HG03108 (cell line): ENCODE measurements around the gene MRPS5.
"Not testable (repeated sequence)": the region's sequence is repeated elsewhere in the genome, so short reads cannot be mapped to it uniquely, and the experiment has no call there.

Experiments used
- ATAC-seq: cut with Tn5 transposase; IDR thresholded peaks from one replicate; pipeline ENCODE4 v1.9.1; 2021; ENCODE audit warnings: moderate library complexity; ENCODE audit not compliant: unreplicated experiment

The MRPS5 gene

DNA sequence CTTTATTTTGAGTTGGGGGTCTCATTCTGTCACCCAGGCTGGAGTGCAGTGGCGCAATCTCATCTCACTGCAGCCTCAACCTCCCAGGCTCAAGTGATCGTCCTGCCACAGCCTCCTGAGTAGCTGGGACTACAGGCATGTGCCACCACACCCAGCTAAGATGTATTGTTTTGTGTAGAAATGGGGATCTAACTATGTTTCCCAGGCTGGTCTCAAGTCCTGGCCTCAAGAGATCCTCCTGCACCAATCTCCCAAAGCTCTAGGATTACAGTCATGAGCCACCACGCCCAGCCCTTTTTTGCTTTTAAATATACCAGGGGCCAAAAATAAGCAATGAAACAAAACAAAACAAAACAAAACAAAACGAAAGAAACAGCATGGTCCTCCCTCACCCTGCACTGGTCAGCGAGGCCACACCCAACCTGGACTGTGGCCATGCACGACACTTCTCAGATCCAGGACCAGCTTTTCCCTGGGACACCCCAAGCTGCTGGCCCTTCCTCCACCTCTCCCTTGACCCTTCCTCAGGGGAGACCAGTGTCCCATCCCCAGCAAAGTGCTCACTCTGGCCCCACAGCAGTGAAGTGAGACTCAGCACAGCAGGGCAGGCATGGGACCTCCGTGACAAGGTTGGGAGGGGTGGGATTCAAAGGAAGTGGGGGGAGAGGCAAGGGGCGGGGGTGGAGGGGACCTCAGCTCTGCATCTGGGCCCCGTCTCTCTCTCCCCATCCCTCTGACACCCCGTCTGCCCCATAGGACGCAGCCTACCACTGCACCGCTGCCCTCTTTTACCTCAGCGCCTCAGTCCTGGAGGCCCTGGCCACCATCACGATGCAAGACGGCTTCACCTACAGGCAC is 72.6 kb downstream of the MRPS5 start:
- no peak for ATAC-seq

DNA sequence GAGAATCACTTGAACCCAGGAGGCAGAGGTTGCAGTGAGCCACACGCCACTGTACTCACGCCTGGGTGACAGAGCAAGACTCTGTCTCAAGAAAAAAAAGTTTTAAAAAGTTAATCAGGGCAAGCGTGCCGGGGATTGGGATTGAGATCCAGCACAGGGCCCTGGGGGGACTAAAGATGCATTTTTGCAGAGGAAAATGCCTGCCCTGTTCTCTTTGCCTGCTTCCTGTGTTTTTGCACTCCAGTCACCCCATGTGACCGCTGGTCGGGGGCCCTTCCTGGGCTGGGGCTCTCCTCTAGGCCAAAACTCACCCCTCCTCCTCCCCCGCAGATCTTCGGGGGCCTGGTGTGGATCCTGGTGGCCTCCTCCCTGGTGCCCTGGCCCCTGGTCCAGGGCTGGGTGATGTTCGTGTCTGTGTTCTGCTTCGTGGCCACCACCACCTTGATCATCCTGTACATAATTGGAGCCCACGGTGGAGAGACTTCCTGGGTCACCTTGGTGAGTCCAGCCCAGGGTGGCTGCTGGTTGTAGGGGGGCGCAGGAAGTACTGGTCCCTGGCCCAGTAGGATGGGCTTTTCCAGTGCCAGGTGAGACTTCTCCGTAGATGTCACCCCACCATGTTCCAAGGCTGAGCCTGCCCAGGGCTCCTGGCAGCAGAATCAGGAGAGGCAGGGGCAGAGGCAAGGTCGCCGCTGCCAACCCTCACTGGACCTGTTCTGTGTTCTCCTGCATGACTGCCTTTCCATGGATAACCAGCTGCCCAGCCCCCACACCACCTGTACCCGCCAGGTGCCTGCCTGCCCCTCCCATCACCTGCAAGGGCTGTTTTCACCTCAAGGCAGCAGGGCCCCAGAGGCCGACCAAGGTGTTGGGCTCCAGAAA is 73.7 kb downstream of the MRPS5 start:
- no peak for ATAC-seq

DNA sequence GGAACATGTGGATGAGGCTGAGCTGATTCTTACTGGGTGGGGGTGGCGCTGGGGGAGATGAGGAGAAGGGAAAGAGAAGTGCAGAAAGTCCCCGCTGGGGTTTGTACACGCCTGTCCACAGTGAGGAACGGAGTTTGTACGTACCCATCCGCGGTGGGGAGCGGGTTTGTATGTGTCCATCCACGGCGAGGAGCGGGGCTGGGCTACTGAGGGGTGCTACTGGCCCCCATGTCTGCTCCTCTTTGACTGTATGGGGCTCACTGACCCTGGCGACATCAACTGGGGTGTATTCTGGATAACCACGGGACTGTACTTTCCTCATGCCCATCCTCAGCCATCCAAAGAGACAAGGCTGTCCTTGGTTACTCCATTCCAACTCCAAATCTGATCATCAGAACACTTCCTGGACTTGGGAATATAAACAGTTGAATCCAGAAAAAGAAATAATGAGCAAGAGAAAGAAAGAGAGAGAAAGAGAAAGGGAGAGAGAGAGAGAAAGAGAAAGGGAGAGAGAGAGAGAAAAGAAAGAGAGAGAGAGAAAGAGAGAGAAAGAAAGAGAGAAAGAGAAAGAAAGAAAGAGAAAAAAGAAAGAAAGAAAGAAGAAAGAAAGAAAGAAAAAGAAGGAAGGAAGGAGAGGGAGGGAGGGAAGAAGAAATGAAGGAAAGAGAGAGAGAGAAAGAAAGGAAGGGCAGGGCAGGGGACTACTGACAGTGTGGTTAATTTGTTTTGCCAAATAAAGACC is 75.1 kb downstream of the MRPS5 start:
- no peak for ATAC-seq

DNA sequence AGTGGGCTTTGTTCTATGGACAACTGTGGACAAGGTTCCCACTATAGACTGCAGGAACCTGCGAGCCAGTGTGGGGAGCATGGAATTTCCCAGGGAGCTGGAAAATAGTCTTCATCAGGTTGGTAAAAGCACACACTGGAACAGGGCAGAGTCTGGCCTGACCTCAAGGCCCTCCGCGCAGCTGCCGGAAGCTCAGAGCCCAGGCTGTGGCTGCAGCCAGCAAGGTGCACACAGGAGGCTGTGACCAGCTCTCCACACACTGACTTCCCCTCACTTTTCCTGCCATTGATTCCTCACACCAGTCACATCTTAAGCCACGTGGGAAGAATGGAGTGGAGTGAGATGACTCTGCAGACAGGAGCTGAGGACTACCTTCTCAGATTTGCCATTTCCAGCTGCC is 77.0 kb downstream of the MRPS5 start:
- ATAC-seq: no peak

DNA sequence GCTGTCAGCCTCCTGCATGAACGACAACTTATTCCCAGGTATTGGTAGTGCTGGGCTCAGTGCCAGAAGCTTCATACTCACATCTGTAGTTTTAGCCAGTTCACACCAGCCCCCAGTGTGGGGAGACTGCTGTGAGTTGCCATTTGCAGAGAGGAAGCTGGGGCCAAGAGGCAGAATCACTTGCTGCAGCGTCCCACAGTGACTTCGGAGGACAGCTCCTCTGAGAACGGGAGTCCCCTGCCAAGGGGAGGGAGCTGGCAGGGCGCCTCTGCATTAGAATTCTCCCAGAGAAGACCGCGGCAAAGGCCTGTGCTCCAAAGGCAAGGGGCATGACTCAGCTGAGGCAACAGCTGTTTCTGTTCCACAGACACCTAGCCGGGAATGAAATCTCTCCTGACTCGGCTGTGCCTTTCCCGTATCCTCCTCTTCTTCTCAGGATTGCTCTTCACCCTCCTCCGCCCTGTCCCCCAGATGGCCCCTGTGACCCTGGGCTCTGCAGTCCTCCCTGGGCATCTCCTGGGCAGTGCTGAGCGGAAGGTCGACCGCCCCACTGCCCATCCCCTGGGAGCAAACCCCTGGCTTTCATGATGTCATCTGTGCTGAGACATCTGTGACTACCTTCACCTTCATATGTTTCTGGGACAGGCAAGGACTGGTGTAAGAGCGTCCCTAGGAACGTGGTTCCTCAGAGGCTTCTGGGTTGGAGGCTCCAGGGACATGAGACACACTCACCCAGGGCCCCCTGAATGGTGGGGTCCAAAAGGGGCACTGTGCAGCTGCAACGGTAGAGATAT is 78.1 kb downstream of the MRPS5 start:
- no peak for ATAC-seq

DNA sequence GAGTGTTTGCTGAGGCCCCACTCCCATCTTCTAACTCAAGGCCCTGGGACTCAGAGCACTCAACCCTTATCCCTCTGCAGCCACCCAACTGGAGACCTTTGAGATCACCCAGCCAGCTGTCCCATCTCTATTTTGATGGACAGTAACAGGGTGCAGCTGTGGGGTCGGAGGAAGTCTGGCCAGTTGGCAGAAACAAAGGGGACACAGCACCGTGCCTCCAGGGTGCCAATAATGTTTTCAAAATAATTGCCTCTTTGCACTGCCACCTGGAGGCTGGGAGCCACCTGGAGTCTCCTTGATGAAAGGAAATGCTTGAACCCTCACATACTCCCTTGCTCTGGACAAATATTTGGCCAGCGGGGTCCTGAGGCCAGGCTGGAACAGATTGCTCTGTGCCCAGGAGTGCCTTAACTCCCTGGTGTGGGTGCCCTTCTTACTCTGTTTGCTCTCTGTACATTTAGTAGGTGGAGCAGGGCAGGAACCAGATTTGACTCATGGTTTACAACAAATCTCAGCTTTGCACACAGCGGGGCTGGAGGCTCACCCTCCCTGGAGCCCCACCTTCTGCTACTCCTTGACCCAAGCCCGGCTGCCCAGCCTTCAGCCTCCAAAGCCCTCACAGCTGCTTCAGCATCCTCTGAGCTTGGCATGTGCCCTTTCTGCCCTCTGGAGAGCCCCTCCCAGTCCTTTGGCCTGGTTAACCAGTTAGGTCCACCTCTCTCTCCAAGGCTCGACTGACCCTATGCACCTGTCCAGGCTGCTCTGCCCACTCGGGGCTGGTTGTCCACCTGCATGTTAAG is 78.9 kb downstream of the MRPS5 start:
- no peak for ATAC-seq

DNA sequence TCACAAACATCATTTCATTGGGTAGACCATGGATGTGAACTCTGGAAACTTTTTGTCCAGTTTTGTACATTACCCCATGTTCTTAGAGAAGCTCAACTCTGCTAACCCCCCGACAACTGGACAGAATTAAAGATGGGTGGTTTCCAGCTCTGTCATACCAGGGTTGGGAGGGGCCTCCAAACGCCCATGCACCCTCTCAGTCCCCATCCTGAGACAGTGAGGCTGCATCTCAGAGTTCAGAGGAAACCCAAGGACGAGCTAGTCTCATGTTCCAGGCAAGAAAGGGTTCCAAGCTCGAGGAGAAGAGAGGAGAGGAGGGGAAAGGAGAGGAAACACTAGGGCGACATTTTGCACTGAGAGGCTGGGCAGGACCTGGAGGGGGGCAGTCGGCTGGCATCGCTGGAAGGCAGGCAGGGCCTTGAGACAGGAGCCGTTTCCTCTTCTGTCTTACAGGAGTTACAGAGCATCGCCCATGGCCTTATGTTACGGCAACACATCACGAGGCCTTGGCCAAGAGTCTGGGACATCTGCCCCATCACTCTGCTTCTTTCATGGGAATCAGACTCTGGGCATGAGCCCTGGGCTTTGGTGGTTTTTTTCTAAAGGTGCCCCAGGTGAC is 79.7 kb downstream of the MRPS5 start:
- ATAC-seq: no peak

DNA sequence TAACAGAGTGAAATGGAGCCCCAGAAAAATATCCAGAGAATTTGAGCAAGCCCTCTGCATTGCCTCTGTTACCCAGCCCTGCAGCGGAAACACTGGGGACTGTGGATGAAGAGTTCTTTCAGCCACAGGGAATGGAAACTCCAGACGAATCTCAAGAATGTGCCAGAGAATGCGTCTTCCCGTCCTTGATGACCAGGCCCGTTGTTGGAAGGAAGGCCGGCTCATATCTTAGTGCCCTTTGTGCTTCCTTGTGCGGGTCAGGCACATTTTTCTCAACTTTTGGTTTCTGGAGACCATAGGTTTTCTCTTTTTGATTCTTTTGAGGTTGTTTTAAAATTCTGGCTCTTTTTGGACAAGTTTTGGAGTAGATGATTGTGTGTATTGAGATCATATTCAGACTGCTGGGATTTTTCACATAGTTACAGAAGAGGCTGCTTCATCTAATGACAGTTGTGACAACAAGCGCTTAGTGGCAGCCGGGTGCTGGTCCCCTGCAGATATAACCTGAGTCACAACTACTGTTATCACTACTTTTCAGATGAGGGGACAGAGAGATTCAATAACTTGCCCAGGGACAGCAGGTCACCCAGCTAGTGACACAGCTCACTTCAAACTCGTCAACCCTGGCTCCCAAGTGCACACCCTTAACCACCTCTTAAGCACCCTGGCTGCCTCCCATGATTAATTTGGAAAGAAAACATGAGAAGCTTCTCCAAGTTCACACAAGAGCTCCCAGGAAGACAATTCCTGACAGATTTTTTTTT is 80.4 kb downstream of the MRPS5 start:
- no peak for ATAC-seq

DNA sequence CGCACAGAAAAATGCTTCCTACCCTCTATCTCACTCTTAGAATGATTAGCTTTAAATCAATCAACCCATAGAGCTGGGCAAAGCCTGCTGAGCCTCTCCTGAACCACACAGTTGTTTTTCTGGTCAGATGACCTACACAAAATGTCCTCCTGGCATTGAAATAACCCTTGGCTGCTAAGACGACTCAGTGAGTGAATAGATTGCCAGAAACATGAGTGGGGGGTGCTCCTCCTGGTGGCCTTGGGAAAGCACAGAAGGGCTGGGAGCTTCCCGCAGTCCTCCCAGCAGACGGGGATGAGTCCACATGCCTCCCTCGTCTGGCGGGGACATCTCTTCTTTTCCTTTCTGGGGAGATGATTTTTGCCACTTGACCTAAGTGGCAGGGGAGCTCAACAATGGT is 81.2 kb downstream of the MRPS5 start:
- no peak for ATAC-seq

DNA sequence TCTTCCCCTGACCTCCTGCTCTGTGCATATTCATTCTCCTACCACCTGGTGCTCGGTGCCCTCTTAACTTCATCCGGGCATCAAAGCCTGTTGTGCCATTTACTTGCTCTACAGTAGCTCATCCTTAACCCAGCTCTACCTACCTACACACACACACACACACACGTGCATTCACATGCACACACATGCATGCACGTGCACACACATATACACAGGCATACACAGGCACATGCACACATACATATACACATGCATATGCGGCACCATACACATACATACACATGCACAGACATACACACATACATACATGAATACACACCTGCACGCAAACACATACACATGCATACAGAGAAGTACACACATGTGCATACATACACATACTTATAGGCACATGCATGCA is 81.6 kb downstream of the MRPS5 start:
- no peak for ATAC-seq

DNA sequence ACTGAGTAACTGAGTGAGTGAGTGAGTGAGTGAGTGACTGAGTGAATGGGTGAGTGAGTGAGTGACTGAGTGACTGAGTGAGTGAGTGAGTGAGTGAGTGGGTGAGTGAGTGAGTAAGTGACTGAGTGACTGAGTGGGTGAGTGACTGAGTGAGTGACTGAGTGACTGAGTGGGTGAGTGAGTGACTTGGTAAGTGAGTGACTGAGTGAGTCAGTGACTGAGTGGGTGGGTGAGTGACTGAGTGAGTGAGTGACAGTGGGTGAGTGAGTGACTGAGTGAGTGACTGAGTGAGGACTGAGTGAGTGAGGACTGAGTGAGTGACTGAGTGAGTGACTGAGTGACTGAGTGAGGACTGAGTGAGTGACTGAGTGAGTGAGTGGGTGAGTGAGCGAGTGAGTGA is 82.2 kb downstream of the MRPS5 start:
- no peak for ATAC-seq

DNA sequence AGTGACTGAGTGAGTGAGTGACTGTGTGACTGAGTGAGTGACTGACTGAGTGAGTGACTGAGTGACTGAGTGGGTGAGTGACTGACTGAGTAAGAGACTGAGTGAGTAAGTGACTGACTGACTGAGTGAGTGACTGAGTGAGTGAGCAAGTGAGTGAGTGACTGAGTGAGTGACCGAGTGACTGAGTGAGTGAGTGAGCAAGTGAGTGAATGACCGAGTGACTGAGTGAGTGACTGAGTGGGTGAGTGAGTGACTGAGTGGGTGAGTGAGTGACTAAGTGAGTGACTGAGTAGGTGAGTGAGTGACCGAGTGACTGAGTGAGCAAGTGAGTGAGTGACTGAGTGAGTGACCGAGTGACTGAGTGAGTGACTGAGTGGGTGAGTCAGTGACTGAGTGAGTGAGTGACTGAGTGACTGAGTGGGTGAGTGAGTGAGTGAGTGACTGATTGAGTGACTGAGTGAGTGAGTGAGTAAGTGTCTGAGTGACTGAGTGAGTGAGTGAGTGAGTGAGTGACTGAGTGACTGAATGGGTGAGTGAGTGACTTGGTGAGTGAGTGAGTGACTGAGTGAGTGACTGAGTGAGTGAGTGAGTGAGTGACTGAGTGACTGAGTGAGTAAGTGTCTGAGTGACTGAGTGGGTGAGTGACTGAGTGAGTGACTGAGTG is 82.8 kb downstream of the MRPS5 start:
- ATAC-seq: no peak

DNA sequence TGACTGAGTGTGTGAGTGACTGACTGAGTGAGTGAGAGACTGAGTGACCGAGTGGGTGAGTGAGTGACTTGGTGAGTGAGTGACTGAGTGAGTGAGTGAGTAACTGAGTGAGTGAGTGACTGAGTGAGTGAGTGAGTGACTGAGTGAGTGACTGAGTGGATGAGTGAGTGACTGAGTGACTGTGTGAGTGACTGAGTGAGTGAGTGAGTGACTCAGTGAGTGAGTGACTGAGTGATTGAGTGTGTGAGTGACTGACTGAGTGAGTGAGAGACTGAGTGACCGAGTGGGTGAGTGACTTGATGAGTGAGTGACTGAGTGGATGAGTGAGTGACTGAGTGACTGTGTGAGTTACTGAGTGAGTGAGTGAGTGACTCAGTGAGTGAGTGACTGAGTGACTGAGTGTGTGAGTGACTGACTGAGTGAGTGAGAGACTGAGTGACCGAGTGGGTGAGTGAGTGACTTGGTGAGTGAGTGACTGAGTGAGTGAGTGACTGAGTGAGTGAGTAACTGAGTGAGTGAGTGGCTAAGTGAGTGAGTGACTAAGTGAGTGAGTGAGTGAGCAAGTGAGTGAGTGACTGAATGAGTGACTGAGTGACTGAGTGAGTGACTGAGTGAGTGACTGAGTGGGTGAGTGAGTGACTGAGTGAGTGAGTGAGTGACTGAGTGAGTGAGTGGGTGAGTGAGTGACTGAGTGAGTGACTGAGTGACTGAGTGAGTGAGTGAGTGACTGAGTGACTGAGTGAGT is 83.6 kb downstream of the MRPS5 start:
- not testable (repeated sequence) for ATAC-seq

DNA sequence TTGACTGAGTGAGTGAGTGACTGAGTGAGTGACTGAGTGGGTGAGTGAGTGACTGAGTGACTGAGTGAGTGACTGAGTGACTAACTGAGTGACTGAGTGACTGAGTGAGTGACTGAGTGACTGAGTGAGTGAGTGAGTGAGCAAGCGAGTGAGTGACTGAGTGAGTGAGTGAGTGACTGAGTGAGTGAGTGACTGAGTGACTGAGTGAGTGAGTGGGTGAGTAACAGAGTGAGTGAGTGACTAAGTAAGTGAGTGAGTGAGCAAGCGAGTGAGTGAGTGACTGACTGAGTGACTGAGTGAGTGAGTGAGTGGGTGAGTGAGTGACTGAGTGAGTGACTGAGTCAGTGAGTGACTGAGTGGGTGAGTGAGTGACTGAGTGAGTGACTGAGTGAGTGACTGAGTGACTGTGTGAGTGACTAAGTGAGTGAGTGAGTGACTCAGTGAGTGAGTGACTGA is 84.2 kb downstream of the MRPS5 start:
- no peak for ATAC-seq

DNA sequence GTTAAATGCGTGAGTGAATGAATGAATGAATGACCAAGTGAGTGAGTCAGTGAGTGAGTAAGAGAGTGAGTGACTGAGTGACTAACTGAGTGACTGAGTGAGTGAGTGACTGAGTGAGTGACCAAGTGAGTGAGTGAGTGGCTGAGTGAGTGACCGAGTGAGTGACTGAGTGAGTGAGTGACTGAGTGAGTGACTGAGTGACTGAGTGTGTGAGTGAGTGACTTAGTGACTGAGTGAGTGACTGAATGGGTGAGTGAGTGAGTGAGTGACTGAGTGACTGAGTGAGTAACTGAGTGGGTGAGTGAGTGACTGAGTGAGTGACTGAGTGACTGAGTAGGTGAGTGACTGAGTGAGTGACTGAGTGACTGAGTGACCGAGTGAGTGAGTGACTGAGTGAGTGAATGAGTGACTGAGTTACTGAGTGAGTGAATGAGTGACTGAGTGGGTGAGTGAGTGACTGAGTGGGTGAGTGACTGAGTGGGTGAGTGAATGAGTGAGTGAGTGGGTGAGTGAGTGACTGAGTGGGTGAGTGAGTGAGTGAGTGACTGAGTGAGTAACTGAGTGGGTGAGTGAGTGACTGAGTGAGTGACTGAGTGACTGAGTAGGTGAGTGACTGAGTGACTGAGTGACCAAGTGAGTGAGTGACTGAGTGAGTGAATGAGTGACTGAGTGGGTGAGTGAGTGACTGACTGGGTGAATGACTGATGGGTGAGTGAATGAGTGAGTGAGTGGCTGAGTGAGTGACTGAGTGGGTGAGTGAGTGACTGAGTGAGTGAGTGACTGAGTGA is 84.8 kb downstream of the MRPS5 start:
- ATAC-seq: no peak
